Globus pallidus (tissue), 1 donor: ENCODE results near the gene EXOSC9.

Source experiments
- DNase-seq: peaks from one replicate; pipeline ENCODE4 v3.0.0-alpha.2; 2015; ENCODE audit warnings: low spot score

EXOSC9 gene

GRCh38 chr4:121824171-121824527 lies 23.0 kb downstream of the EXOSC9 start:
- no peak for DNase-seq

GRCh38 chr4:121824950-121825349 lies 23.8 kb downstream of the EXOSC9 start:
- no peak for DNase-seq

GRCh38 chr4:121827853-121828252 lies 26.7 kb downstream of the EXOSC9 start:
- DNase-seq: no peak

- DNase-seq: no peak
Measured at GRCh38 chr4:121829511-121829910, 28.4 kb downstream of the EXOSC9 start.

- no peak for DNase-seq
Measured at GRCh38 chr4:121838136-121838535, 37.0 kb downstream of the EXOSC9 start.

GRCh38 chr4:121842862-121843261 lies 41.7 kb downstream of the EXOSC9 start:
- DNase-seq: no peak

GRCh38 chr4:121846662-121847061 lies 45.5 kb downstream of the EXOSC9 start:
- no peak for DNase-seq

- no peak for DNase-seq
Measured at GRCh38 chr4:121851354-121851753, 50.2 kb downstream of the EXOSC9 start.

GRCh38 chr4:121860121-121860520 lies 59.0 kb downstream of the EXOSC9 start:
- DNase-seq: no peak

- DNase-seq: no peak
Measured at GRCh38 chr4:121861426-121861825, 60.3 kb downstream of the EXOSC9 start.

- DNase-seq: no peak
Measured at GRCh38 chr4:121863799-121864198, 62.7 kb downstream of the EXOSC9 start.
